NCI-H510A (cell line): ENCODE measurements around the gene DEFB114.
"Not testable (repeated sequence)": the region's sequence is repeated elsewhere in the genome, so short reads cannot be mapped to it uniquely, and the experiment has no call there.

Experiments
- DNase-seq: peaks from one replicate; lab custom pipeline; 2025; lab: John Stamatoyannopoulos, UW

The DEFB114 gene

GRCh38 chr6:49964064-49964463 is at the start of gene DEFB114:
DEFB114 (minus strand) TSS chr6:49964164; CDS start chr6:49964105, 59 bp downstream.
- DNase-seq = no peak

GRCh38 chr6:50007819-50008218 is 43.9 kb upstream of the DEFB114 start:
- no peak for DNase-seq

- no peak for DNase-seq
Observed at GRCh38 chr6:50003139-50003538, 39.2 kb upstream of the DEFB114 start.

GRCh38 chr6:49995278-49995677 is 31.3 kb upstream of the DEFB114 start:
- no peak for DNase-seq

GRCh38 chr6:49988900-49989299 is 24.9 kb upstream of the DEFB114 start:
- DNase-seq = no peak

GRCh38 chr6:49987749-49988148 is 23.8 kb upstream of the DEFB114 start:
- no peak for DNase-seq

GRCh38 chr6:49986551-49986950 is 22.6 kb upstream of the DEFB114 start:
- no peak for DNase-seq

GRCh38 chr6:49982046-49982445 is 18.1 kb upstream of the DEFB114 start:
- no peak for DNase-seq

- no peak for DNase-seq
Observed at GRCh38 chr6:49980898-49981297, 16.9 kb upstream of the DEFB114 start.

- DNase-seq = no peak
Observed at GRCh38 chr6:49979584-49979983, 15.6 kb upstream of the DEFB114 start.

- DNase-seq = no peak
Observed at GRCh38 chr6:49978332-49979226, 14.6 kb upstream of the DEFB114 start.

- no peak for DNase-seq
Observed at GRCh38 chr6:49969605-49970004, 5.6 kb upstream of the DEFB114 start, which contains the start of gene DEFB113. DEFB113 (minus strand) TSS chr6:49969625; CDS start chr6:49969625, 0 bp downstream.

GRCh38 chr6:49966823-49967222 is 2.9 kb upstream of the DEFB114 start:
- DNase-seq = no peak

GRCh38 chr6:49966334-49966733 is 2.4 kb upstream of the DEFB114 start:
- DNase-seq = no peak

- DNase-seq = no peak
Observed at GRCh38 chr6:49958180-49958579, 5.8 kb downstream of the DEFB114 start.

- no peak for DNase-seq
Observed at GRCh38 chr6:49955847-49956246, 8.1 kb downstream of the DEFB114 start.

GRCh38 chr6:49951926-49952325 is 12.0 kb downstream of the DEFB114 start:
- DNase-seq = no peak

GRCh38 chr6:49950415-49950751 is 13.6 kb downstream of the DEFB114 start:
- no peak for DNase-seq

GRCh38 chr6:49949062-49949461 is 14.9 kb downstream of the DEFB114 start:
- no peak for DNase-seq

- no peak for DNase-seq
Observed at GRCh38 chr6:49946835-49947234, 17.1 kb downstream of the DEFB114 start.

GRCh38 chr6:49944068-49944467 is 19.9 kb downstream of the DEFB114 start:
- DNase-seq = not testable (repeated sequence)

GRCh38 chr6:49939993-49940498 is 23.9 kb downstream of the DEFB114 start:
- no peak for DNase-seq

- no peak for DNase-seq
Observed at GRCh38 chr6:49937811-49938210, 26.2 kb downstream of the DEFB114 start.

GRCh38 chr6:49937017-49937416 is 26.9 kb downstream of the DEFB114 start:
- DNase-seq = no peak
